Measurements from ENCODE around the gene OSBP. TPM values are rescaled to one million over a fixed set of nuclear protein-coding genes. Genes with fewer than 3 reads are reported as not detected.

Gene OSBP
- total RNA-seq, 1 experiment from 2014 or later: 45.4 TPM

- TF ChIP-seq MXD4 (CRISPR knock-in tag; IDR thresholded peaks at IDR 0.05; ENCODE audit: borderline replicate concordance): no peak
- no peak for TF ChIP-seq CTCF (IDR thresholded peaks at IDR 0.05)
- TF ChIP-seq NFYB (CRISPR knock-in tag; conservative IDR thresholded peaks at IDR 0.05; ENCODE audit: low read depth): no peak
- no peak for TF ChIP-seq TEAD4 (CRISPR knock-in tag; IDR thresholded peaks at IDR 0.05)
- TF ChIP-seq TEAD1 (CRISPR knock-in tag; IDR thresholded peaks at IDR 0.05): no peak
Observed at GRCh38 chr11:59660621-59661020, 45.0 kb upstream of the OSBP start (continued).

DNA sequence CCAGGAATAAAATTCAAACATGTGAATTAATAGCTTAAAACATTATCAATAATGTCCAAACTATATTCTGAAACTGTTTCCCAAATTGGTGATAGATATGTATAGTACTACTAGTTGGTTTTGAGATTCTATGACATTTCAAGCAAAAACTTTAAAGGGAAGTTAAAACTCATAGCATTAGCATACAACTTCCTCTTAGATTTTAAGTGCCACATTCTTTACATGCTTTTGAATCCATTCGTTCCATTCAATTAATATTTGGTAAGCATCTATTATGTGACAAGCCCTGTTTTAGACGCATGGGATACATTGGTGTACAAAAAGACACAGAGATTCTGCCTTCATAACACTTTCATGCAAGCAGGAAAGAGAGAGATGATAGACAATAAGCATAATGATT is 44.4 kb upstream of the OSBP start:
- Mint-ChIP-seq H3K4me1 (peaks cover 7% of the 10 kb centered on the region), H3K27me3 (ENCODE audit: low read depth) (no peaks in the 10 kb centered on the region), H3K27ac (0 out of 2 replicates have a peak overlapping the region, but pooled peaks have one; percentile 10), H3K36me3 (peaks cover 57% of the 10 kb centered on the region), H3K4me3 (no peak overlapping the region), H3K9me3 (no peaks in the 10 kb centered on the region)
- TF ChIP-seq E2F4 (CRISPR knock-in tag; IDR thresholded peaks at IDR 0.05; ENCODE audit: borderline replicate concordance, low read depth): no peak
- TF ChIP-seq CTCF (IDR thresholded peaks at IDR 0.05): no peak
- no peak for TF ChIP-seq ZNF671 (CRISPR knock-in tag; IDR thresholded peaks at IDR 0.05)
- TF ChIP-seq SP1 (CRISPR knock-in tag; conservative IDR thresholded peaks at IDR 0.05): no peak
- TF ChIP-seq AFF4 (CRISPR knock-in tag; IDR thresholded peaks at IDR 0.05; ENCODE audit: borderline replicate concordance): no peak
- TF ChIP-seq USF1 (CRISPR knock-in tag; IDR thresholded peaks at IDR 0.05): no peak
- POLR2A ChIA-PET: no interaction called here
- CTCF ChIA-PET: no interaction called here
- DNase-seq (ENCODE audit: low spot score) (no peak), ATAC-seq (no peak)

GRCh38 chr11:59658036-59658435 is 42.5 kb upstream of the OSBP start:
- Mint-ChIP-seq H3K27ac (no peak overlapping the region), H3K27me3 (ENCODE audit: low read depth) (no peaks in the 10 kb centered on the region), H3K4me3 (no peak overlapping the region), H3K9me3 (no peaks in the 10 kb centered on the region), H3K4me1 (peaks cover 7% of the 10 kb centered on the region), H3K36me3 (peaks cover 59% of the 10 kb centered on the region)
- no peak for DNase-seq (ENCODE audit: low spot score)
- no peak for ATAC-seq
- ChIA-PET POLR2A (no interaction called here), CTCF (no interaction called here)
- TF ChIP-seq ZNF232 (CRISPR knock-in tag; IDR thresholded peaks at IDR 0.05) (no peak), FOXK1 (CRISPR knock-in tag; IDR thresholded peaks at IDR 0.05) (no peak), IRF1 (CRISPR knock-in tag; IDR thresholded peaks at IDR 0.05) (no peak), GTF2I (CRISPR knock-in tag; conservative IDR thresholded peaks at IDR 0.05) (no peak), E2F4 (CRISPR knock-in tag; IDR thresholded peaks at IDR 0.05; ENCODE audit: borderline replicate concordance, low read depth) (no peak)
- TF ChIP-seq, protein P1, sequence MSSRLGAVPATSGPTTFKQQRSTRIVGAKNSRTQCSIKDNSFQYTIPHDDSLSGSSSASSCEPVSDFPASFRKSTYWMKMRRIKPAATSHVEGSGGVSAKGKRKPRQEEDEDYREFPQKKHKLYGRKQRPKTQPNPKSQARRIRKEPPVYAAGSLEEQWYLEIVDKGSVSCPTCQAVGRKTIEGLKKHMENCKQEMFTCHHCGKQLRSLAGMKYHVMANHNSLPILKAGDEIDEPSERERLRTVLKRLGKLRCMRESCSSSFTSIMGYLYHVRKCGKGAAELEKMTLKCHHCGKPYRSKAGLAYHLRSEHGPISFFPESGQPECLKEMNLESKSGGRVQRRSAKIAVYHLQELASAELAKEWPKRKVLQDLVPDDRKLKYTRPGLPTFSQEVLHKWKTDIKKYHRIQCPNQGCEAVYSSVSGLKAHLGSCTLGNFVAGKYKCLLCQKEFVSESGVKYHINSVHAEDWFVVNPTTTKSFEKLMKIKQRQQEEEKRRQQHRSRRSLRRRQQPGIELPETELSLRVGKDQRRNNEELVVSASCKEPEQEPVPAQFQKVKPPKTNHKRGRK (CRISPR knock-in tag; IDR thresholded peaks at IDR 0.05; ENCODE audit: borderline replicate concordance): no peak
